ENCODE results near the gene AAK1. TPM values are rescaled to one million over a fixed set of nuclear protein-coding genes. Genes with fewer than 3 reads are reported as not detected.

AAK1 gene
- total and polyA plus RNA-seq, 2 donors (not counting 1 experiment from before 2014, with no cell fraction given) = 43.5 to 45.7 TPM

DNA sequence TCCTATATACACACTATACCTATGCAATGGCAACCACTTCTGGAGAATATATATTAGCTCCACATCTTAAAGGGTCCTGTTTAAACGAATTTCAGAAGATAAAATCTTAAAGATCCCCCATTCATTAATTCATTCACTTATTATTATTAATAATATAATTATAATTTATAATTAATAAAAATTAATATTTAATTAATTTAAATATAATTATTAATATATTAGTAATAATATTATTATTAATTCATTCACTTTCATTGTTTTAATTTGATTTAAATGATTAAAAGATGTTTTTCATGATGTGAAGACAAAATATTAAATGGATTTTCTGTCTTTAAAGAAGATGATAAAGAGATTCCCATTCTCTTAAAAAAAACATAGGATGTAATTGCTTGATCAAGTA, 227.4 kb downstream of the AAK1 start:
- no peak for TF ChIP-seq EZH2 (IDR thresholded peaks at IDR 0.05; ENCODE audit: low read length, missing control alignments)
- TF ChIP-seq, protein P1, sequence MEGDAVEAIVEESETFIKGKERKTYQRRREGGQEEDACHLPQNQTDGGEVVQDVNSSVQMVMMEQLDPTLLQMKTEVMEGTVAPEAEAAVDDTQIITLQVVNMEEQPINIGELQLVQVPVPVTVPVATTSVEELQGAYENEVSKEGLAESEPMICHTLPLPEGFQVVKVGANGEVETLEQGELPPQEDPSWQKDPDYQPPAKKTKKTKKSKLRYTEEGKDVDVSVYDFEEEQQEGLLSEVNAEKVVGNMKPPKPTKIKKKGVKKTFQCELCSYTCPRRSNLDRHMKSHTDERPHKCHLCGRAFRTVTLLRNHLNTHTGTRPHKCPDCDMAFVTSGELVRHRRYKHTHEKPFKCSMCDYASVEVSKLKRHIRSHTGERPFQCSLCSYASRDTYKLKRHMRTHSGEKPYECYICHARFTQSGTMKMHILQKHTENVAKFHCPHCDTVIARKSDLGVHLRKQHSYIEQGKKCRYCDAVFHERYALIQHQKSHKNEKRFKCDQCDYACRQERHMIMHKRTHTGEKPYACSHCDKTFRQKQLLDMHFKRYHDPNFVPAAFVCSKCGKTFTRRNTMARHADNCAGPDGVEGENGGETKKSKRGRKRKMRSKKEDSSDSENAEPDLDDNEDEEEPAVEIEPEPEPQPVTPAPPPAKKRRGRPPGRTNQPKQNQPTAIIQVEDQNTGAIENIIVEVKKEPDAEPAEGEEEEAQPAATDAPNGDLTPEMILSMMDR (conservative IDR thresholded peaks at IDR 0.05 in 1 of 2, IDR thresholded peaks at IDR 0.05 in 1 of 2; ENCODE audit: low read depth in 1 of 2, low read length in 2 of 2) = no peak
- no peaks in the 10 kb centered on the region for H3K27me3 ChIP-seq (ENCODE audit: control insufficient read depth, insufficient read depth, low read length)
- no peak for DNase-seq (ENCODE audit: low read depth in 2 of 2)
- no peaks in the 10 kb centered on the region for H3K4me1 ChIP-seq (ENCODE audit: control insufficient read depth, extremely low read depth, insufficient read depth, low read length)
- H3K27ac ChIP-seq (ENCODE audit: insufficient read depth, low read length) = no peak overlapping the region
- no peaks in the 10 kb centered on the region for H3K79me2 ChIP-seq (ENCODE audit: control insufficient read depth, insufficient read depth, low read length)
- no peak overlapping the region for H3K4me2 ChIP-seq (ENCODE audit: extremely low read depth, insufficient read depth, low read length)
- no peak overlapping the region for H2AFZ ChIP-seq (ENCODE audit: low read length)
- no peaks in the 10 kb centered on the region for H3K36me3 ChIP-seq (ENCODE audit: control insufficient read depth, insufficient read depth, low read length)
- no peak overlapping the region for H3K9ac ChIP-seq (ENCODE audit: insufficient read depth, low read length)
- no peaks in the 10 kb centered on the region for H4K20me1 ChIP-seq (ENCODE audit: control insufficient read depth, extremely low read depth, insufficient read depth, low read length)
- H3K4me3 ChIP-seq (replicated peaks in 1 of 4; ENCODE audit: control extremely low read depth in 1 of 4, insufficient read depth in 1 of 4, low read depth in 3 of 4, low read length in 4 of 4) = no peak overlapping the region
- H3K9me3 ChIP-seq (ENCODE audit: control insufficient read depth, insufficient read depth, low read depth, low read length) = no peaks in the 10 kb centered on the region

Other genes with a start within 250 kb of the AAK1 start
- gene NFU1, start 206.3 kb downstream of the AAK1 start, total RNA-seq = 50.1 and 57.3 TPM in 2 replicates
- gene NFU1, start 206.3 kb downstream of the AAK1 start, polyA plus RNA-seq = 59.1 and 62.9 TPM in 2 replicates
- 106 and 114 TPM in 2 replicates for gene ANXA4, start 98.4 kb upstream of the AAK1 start, total RNA-seq
- gene ANXA4, start 98.4 kb upstream of the AAK1 start, polyA plus RNA-seq = 98.4 and 106 TPM in 2 replicates
- gene GMCL1, start 185.9 kb upstream of the AAK1 start, total RNA-seq = 7.7 and 9.1 TPM in 2 replicates
- gene GMCL1, start 185.9 kb upstream of the AAK1 start, polyA plus RNA-seq = 7.6 and 12.4 TPM in 2 replicates

Measured in fibroblast of lung (primary cell).